ENCODE results near the gene NEAT1.

NEAT1 gene

GRCh38 chr11:65382804-65383368 lies 39.7 kb upstream of the NEAT1 start:
- peaks cover 8% of the 10 kb centered on the region; the same call in 1 of the 2 replicates for H3F3A ChIP-seq (ENCODE audit: low read depth)
- peaks cover 28% of the 10 kb centered on the region for H3K79me2 ChIP-seq (ENCODE audit: insufficient read depth, low read length)
- no peak for TF ChIP-seq CTCF (conservative IDR thresholded peaks at IDR 0.05; ENCODE audit: low read length)
- no peak for TF ChIP-seq EZH2phosphoT487 (IDR thresholded peaks at IDR 0.05; ENCODE audit: borderline replicate concordance)
- H3K36me3 ChIP-seq (ENCODE audit: insufficient read depth, low read length), result no peaks in the 10 kb centered on the region
- H3K4me2 ChIP-seq (ENCODE audit: low read depth, low read length, poor library complexity, severe bottlenecking), result peak overlapping the region; percentile 83
- no peaks in the 10 kb centered on the region for H3K27me3 ChIP-seq (ENCODE audit: insufficient read depth, low read length, poor library complexity, severe bottlenecking)
- H4K20me1 ChIP-seq (ENCODE audit: insufficient read depth, low read length, poor library complexity, severe bottlenecking), result peaks cover 4% of the 10 kb centered on the region
- H2AFZ ChIP-seq (ENCODE audit: low read length), result peak overlapping the region; percentile 88
- peak overlapping the region; percentile 84 for H3K4me3 ChIP-seq (ENCODE audit: low read length, poor library complexity, severe bottlenecking)
- peaks cover 39% of the 10 kb centered on the region for H3K4me1 ChIP-seq (ENCODE audit: insufficient read depth, low read length, poor library complexity, severe bottlenecking)
- no peaks in the 10 kb centered on the region for H3K9me2 ChIP-seq (replicated peaks; ENCODE audit: low read depth, low read length)
- no peaks in the 10 kb centered on the region for H3K9me3 ChIP-seq (ENCODE audit: insufficient read depth, low read depth, low read length)
- H3K9ac ChIP-seq (ENCODE audit: low read depth, low read length, poor library complexity, severe bottlenecking), result peak overlapping the region; percentile 89

DNA sequence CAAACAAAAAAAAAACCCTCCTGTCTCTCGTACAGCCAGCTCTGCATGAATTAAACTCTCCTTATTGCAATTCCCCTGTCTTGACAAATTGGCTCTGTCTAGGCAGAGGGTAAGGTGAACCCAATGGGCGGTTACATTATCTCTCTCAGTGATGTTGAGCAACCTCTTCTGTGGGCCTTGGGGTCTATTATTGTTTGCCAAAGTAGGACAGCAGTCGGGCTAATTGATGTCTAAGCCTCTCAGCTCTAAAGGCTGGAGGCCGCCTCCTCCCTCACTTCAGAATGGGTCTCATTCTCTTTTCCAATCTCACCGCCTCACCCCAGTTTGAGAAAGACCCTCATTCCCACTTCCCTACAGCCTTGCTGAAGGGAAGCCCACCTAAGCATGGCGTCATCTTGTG lies 38.8 kb upstream of the NEAT1 start:
- Histone ChIP-seq H3K9ac (ENCODE audit: low read depth, low read length, poor library complexity, severe bottlenecking) (no peak overlapping the region), H3K27me3 (ENCODE audit: insufficient read depth, low read length, poor library complexity, severe bottlenecking) (no peaks in the 10 kb centered on the region), H3K36me3 (ENCODE audit: insufficient read depth, low read length) (no peaks in the 10 kb centered on the region), H3K4me2 (ENCODE audit: low read depth, low read length, poor library complexity, severe bottlenecking) (no peak overlapping the region), H3K9me2 (replicated peaks; ENCODE audit: low read depth, low read length) (no peaks in the 10 kb centered on the region), H3K4me1 (ENCODE audit: insufficient read depth, low read length, poor library complexity, severe bottlenecking) (peaks cover 48% of the 10 kb centered on the region), H3K79me2 (ENCODE audit: insufficient read depth, low read length) (peaks cover 37% of the 10 kb centered on the region), H3K4me3 (ENCODE audit: low read length, poor library complexity, severe bottlenecking) (no peak overlapping the region), H4K20me1 (ENCODE audit: insufficient read depth, low read length, poor library complexity, severe bottlenecking) (peaks cover 4% of the 10 kb centered on the region), H3F3A (ENCODE audit: low read depth) (peaks cover 8% of the 10 kb centered on the region; the same call in 1 of the 2 replicates), H2AFZ (ENCODE audit: low read length) (no peak overlapping the region), H3K9me3 (ENCODE audit: insufficient read depth, low read depth, low read length) (no peaks in the 10 kb centered on the region)
- TF ChIP-seq EZH2phosphoT487 (IDR thresholded peaks at IDR 0.05; ENCODE audit: borderline replicate concordance) (no peak), CTCF (conservative IDR thresholded peaks at IDR 0.05; ENCODE audit: low read length) (no peak)

DNA sequence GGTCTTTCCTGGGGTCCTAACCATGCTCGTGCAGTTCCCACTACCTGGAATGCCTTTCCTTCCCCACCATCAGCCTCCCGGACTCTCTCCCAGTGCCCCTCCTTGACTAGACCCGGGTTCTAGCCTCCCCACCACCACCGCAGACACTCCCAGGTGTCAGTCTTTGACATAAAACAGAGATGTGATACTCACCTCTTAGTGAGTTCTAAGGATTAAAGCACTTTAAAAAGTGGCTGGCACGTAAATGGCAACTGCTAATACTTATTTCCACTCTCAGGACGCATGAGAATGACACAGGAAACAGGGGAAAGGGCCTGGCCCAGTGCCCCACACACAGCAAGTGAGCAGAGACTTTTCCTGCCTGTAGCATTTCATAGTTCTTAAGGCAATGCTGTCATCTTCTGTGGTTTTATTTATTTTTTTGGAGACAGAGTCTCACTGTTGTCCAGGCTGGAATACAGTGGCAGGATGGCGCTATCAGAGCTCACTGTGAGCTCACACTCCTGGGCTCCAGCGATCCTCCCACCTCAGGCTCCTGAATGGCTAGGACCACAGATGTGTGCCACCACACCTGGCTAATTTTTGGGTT lies 38.2 kb upstream of the NEAT1 start:
- Histone ChIP-seq H3K4me1 (ENCODE audit: insufficient read depth, low read length, poor library complexity, severe bottlenecking) (peaks cover 54% of the 10 kb centered on the region), H3K27me3 (ENCODE audit: insufficient read depth, low read length, poor library complexity, severe bottlenecking) (no peaks in the 10 kb centered on the region), H3K36me3 (ENCODE audit: insufficient read depth, low read length) (no peaks in the 10 kb centered on the region), H3K79me2 (ENCODE audit: insufficient read depth, low read length) (peaks cover 43% of the 10 kb centered on the region), H4K20me1 (ENCODE audit: insufficient read depth, low read length, poor library complexity, severe bottlenecking) (peaks cover 4% of the 10 kb centered on the region), H3F3A (ENCODE audit: low read depth) (peaks cover 8% of the 10 kb centered on the region; the same call in 1 of the 2 replicates), H3K9ac (ENCODE audit: low read depth, low read length, poor library complexity, severe bottlenecking) (peak overlapping the region; percentile 34), H3K4me2 (ENCODE audit: low read depth, low read length, poor library complexity, severe bottlenecking) (no peak overlapping the region), H3K9me3 (ENCODE audit: insufficient read depth, low read depth, low read length) (no peaks in the 10 kb centered on the region), H3K4me3 (ENCODE audit: low read length, poor library complexity, severe bottlenecking) (no peak overlapping the region), H2AFZ (ENCODE audit: low read length) (no peak overlapping the region), H3K9me2 (replicated peaks; ENCODE audit: low read depth, low read length) (no peaks in the 10 kb centered on the region)
- TF ChIP-seq EZH2phosphoT487 (IDR thresholded peaks at IDR 0.05; ENCODE audit: borderline replicate concordance), result no peak
- no peak for TF ChIP-seq CTCF (conservative IDR thresholded peaks at IDR 0.05; ENCODE audit: low read length)
